ENCODE data around the gene ASXL1.
"Not testable (repeated sequence)": the region's sequence is repeated elsewhere in the genome, so short reads cannot be mapped to it uniquely, and the experiment has no call there.

- not testable (repeated sequence) for TF ChIP-seq POLR2A, CTCF (IDR thresholded peaks at IDR 0.05)
Observed at GRCh38 chr20:32383441-32383840, 25.3 kb downstream of the ASXL1 start.
